Right atrium auricular region (tissue), 2 donors: Measurements from ENCODE around the gene ATG7. TPM values are rescaled to one million over a fixed set of nuclear protein-coding genes. Genes with fewer than 3 reads are reported as not detected.

Experiments used
- DNase-seq: peaks from one replicate; pipeline ENCODE4 v3.0.0-alpha.2; 2019; ENCODE audit warnings: low spot score
- H3K27ac ChIP-seq, 2 donors: fragments of 200-600 bp; sonication (generic); 1 replicate in 1 of 2; 2 replicates in 1 of 2; pipeline ENCODE4 v1.5.1; 2016 to 2019
- H3K27me3 ChIP-seq, 2 donors: fragments of 200-600 bp; sonication (generic); one replicate each; pipeline versions ENCODE4 v1.5.1 to v1.6.0; 2017 to 2019
- H3K36me3 ChIP-seq: fragments of 200-600 bp; sonication (generic); one replicate; pipeline ENCODE4 v1.5.1; 2016
- H3K4me1 ChIP-seq, 2 donors: fragments of 200-600 bp; sonication (generic); one replicate each; pipeline versions ENCODE4 v1.5.1 to v1.6.0; 2017 to 2019
- H3K4me3 ChIP-seq, 2 donors: fragments of 200-600 bp; sonication (generic); 1 replicate in 1 of 2; 2 replicates in 1 of 2; pipeline ENCODE4 v1.5.1; 2017 to 2019; ENCODE audit warnings: mild to moderate bottlenecking in 1 of 2, moderate library complexity in 1 of 2
- H3K9me3 ChIP-seq, 2 donors: fragments of 200-600 bp; sonication (generic); one replicate each; pipeline ENCODE4 v1.5.1; 2019
- CTCF ChIP-seq, 2 donors: fragments of 200-600 bp; sonication (generic); IDR thresholded peaks; one replicate each; pipeline ENCODE4 v1.5.1; 2019; ENCODE audit warnings: antibody characterized with exemption in 2 of 2
- total RNA-seq, 2 donors: library from RNA; depleted of rRNA; stranded (reverse); fragments of >200 nt; gene quantifications; one replicate each; pipeline ENCODE4 v1.1.0, GENCODE V29; 2016

Gene ATG7
- total RNA-seq, 2 donors from 2014 or later, result 15.2 to 23.8 TPM

DNA sequence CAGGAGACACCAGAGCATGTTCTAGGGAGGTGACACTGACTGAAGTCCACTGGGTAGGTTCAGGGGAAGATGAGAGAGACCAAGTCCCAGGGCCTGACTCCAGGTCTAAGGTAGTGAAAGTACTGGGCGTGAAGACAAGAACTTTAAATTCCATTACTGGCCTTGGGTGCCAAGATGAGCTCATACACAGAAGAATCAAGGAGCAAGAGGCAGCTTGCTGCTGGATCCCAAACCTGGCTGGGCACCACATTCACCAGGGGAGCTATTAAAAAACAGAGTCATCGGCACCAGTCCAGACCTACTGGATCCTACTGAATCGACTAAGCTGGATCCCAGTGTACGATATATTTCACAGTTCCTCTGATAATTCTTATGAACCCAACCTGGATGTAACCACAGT is 42.1 kb upstream of the ATG7 start:
- no peaks in the 10 kb centered on the region for H3K27me3 ChIP-seq
- DNase-seq, result no peak
- TF ChIP-seq CTCF (IDR thresholded peaks at IDR 0.05), result no peak
- H3K27ac ChIP-seq, result no peak overlapping the region
- H3K36me3 ChIP-seq, result no peaks in the 10 kb centered on the region
- H3K4me3 ChIP-seq, result no peak overlapping the region
- no peaks in the 10 kb centered on the region for H3K4me1 ChIP-seq
- H3K9me3 ChIP-seq, result no peaks in the 10 kb centered on the region

DNA sequence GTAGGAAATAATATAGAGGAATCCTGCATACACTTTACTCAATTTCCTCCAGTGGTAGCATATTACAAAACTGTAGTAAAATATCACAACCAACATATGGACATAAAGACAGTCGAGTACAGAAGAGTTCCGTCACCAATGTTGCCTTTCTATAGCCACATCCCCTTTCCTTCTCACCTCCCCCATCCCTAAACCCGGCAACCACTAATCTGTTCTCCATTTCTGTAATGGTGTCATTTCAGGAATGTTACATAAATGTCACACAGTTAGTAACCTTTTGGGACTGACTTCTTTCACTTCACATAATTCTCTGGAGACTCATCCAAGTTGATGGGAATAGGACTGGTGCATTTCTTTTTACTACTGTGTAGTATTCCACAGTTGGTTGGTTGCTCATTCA is 41.4 kb upstream of the ATG7 start:
- Histone ChIP-seq H3K27ac (no peak overlapping the region), H3K36me3 (no peaks in the 10 kb centered on the region), H3K27me3 (no peaks in the 10 kb centered on the region), H3K4me1 (no peaks in the 10 kb centered on the region), H3K9me3 (no peaks in the 10 kb centered on the region), H3K4me3 (no peak overlapping the region)
- no peak for DNase-seq
- TF ChIP-seq CTCF (IDR thresholded peaks at IDR 0.05), result no peak

GRCh38 chr3:11235385-11235784 is 36.8 kb upstream of the ATG7 start:
- Histone ChIP-seq H3K27me3 (no peaks in the 10 kb centered on the region), H3K4me1 (no peaks in the 10 kb centered on the region), H3K27ac (no peak overlapping the region), H3K9me3 (no peaks in the 10 kb centered on the region), H3K4me3 (no peak overlapping the region), H3K36me3 (no peaks in the 10 kb centered on the region)
- no peak for TF ChIP-seq CTCF (IDR thresholded peaks at IDR 0.05)
- no peak for DNase-seq

DNA sequence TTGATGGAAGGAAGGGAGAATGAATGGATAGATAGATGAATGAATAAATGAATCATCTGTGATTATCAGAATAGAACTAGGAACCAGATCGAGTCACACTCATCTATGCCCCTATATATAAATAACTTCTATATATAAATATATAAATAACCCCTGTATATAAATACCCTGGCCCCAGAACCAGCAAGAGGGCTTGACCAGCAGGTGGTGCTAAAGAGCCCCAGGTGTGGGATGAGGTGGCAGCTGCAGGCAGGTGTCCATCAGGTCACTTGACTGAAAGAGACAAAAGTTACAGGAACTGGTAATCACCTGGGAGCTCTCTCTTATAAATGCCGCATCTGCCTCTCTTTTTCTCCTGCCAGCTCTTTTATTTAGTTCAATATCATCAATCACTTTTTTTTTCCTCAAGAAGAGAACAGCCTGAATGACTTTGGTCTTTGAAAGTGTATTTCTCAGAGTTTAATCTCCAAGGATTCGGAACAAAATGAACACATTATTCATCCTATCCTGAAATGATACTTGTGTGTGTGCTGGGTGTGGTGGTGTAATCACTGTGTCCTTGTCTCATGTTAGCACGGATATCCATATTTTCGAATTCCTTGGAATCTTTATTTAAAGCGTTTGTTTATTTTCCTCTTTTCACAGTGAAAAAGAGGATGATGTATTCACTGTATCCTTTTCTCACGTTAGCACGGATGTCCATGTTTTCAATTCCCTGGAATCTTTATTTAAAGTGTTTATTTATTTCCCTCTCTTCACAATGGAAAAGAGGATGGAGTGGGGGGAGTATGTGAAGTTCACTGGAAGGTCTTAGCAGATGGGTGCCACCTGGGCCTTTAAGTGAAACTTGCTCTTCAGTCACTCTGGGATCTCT is 35.4 kb upstream of the ATG7 start:
- no peak for DNase-seq
- Histone ChIP-seq H3K9me3 (no peaks in the 10 kb centered on the region), H3K4me3 (no peak overlapping the region), H3K4me1 (no peaks in the 10 kb centered on the region), H3K27me3 (no peaks in the 10 kb centered on the region), H3K36me3 (no peaks in the 10 kb centered on the region), H3K27ac (no peak overlapping the region)
- peak; percentile 75 to 81 for TF ChIP-seq CTCF (IDR thresholded peaks at IDR 0.05)

- Histone ChIP-seq H3K4me1 (no peaks in the 10 kb centered on the region), H3K27me3 (no peaks in the 10 kb centered on the region), H3K4me3 (no peak overlapping the region), H3K27ac (no peak overlapping the region), H3K9me3 (no peaks in the 10 kb centered on the region), H3K36me3 (no peaks in the 10 kb centered on the region)
- no peak for TF ChIP-seq CTCF (IDR thresholded peaks at IDR 0.05)
- no peak for DNase-seq
Measured at GRCh38 chr3:11238060-11238459, 34.1 kb upstream of the ATG7 start.

- DNase-seq, result no peak
- no peak overlapping the region for H3K4me3 ChIP-seq
- no peaks in the 10 kb centered on the region for H3K36me3 ChIP-seq
- no peak overlapping the region for H3K27ac ChIP-seq
- H3K9me3 ChIP-seq, result no peaks in the 10 kb centered on the region
- TF ChIP-seq CTCF (IDR thresholded peaks at IDR 0.05), result no peak
- H3K4me1 ChIP-seq, result no peaks in the 10 kb centered on the region
- no peaks in the 10 kb centered on the region for H3K27me3 ChIP-seq
Measured at GRCh38 chr3:11238880-11239279, 33.3 kb upstream of the ATG7 start.
